GM19467 (cell line): ENCODE data around the gene TIGD3.

Experiments used
- ATAC-seq: cut with Tn5 transposase; IDR thresholded peaks from one replicate; pipeline ENCODE4 v1.9.1; 2021; ENCODE audit warnings: mild to moderate bottlenecking, moderate library complexity; ENCODE audit not compliant: unreplicated experiment

TIGD3 gene, protein sequence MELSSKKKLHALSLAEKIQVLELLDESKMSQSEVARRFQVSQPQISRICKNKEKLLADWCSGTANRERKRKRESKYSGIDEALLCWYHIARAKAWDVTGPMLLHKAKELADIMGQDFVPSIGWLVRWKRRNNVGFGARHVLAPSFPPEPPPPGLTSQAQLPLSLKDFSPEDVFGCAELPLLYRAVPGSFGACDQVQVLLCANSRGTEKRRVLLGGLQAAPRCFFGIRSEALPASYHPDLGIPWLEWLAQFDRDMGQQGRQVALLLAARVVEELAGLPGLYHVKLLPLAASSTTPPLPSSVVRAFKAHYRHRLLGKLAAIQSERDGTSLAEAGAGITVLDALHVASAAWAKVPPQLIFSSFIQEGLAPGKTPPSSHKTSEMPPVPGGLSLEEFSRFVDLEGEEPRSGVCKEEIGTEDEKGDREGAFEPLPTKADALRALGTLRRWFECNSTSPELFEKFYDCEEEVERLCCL

GRCh38 chr11:65354265-65355012 lies at the start of gene TIGD3:
Gene TIGD3, plus strand, starts transcription at chr11:65354751. Its CDS starts 1,058 bp downstream, at chr11:65355809.
- peak; percentile 76 for ATAC-seq

GRCh38 chr11:65305501-65306268 lies 48.9 kb upstream of the TIGD3 start:
- no peak for ATAC-seq

DNA sequence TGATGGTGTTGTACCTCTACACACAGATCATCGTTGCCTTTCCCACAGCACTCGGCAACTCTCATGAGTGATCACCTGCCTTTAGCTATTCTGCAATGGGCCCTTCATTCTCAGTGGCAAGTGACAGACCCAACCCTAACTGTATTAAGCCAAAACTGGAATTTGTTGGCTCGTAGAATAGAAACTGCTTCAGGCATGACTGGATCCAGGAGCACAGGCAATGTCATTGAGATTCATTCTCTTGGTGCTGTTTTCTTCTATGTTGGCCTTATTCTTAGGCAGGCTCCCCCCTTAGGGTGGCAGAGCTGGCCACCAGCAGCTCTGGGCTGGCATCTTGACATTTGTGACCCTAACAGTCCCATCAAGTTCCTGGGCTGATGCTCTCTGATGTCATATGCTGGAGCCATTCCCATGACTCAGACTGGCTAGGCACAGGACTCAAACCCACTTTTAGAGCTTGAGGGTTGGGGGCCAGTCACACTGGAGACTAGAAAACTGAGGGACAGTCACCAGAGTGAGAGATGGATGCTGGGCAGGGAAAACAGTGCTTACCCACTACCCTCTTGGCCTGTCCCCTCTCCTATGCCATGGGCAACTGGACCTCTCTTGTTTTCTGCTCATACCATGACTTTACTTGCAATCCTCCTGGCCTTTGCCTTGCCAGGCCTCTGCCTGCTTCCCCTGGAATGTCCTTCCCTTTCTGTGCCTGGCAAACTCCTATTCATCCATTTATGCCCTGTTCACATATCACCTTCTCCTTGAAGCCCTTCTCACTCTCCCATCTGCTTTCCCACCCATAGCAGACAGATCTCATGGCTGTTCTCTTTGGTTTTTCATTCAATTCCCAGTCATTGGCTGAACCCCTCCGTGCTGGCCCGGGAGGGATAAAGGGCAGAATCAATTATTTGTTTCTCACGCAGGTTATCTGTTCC lies 47.0 kb upstream of the TIGD3 start:
- no peak for ATAC-seq

DNA sequence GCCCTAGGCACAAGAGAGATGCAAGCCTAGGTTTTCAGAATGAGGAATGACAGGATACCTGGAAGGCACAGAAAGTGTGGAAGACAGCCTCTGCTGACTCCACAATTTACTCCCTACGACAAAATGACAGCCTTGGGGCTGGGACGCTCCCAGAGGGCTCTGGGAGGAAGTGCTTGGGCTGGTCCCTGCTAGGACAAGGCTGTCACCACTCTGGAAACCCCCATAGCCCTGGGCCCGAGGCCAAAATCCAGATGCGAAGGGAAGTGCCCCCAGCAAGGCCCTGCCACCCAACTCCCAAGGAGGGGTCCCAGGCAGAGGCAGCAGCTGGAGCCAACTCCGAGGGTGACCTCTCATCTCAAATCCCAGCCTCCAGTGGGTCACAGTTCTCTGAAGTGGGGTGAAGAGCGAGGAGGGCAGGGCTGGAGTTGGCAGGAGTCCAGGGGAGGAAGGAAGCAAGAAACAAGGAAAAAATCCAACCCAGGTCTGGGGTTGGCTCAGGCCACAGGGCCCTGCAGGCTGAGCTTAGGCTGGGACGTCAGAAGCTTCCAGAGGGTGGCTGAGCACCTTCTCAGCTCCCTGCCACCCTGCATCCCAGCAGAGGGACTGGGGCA lies 46.2 kb upstream of the TIGD3 start:
- ATAC-seq = no peak

- ATAC-seq = no peak
Measured at GRCh38 chr11:65309006-65309405, 45.5 kb upstream of the TIGD3 start.

DNA sequence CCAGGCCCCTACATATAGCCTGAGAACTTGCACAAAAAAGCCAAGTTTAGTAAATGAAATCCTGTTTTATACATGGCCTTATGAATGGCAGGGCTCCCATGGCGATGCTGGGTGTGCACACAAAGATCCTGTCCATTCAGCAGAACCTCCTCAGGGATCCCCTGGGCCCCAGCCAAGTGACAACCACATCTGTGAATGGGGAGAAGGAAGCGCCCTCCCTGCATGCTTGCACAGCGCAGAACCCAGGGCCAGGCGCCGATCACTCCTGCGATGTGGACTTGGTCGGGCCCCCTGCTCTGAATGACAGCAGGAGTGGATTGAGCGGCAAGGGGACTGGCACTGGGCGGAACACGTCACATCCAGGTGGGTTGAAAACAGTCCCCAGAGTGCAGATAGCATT lies 44.3 kb upstream of the TIGD3 start:
- no peak for ATAC-seq

- no peak for ATAC-seq
Measured at GRCh38 chr11:65310736-65311135, 43.8 kb upstream of the TIGD3 start.

DNA sequence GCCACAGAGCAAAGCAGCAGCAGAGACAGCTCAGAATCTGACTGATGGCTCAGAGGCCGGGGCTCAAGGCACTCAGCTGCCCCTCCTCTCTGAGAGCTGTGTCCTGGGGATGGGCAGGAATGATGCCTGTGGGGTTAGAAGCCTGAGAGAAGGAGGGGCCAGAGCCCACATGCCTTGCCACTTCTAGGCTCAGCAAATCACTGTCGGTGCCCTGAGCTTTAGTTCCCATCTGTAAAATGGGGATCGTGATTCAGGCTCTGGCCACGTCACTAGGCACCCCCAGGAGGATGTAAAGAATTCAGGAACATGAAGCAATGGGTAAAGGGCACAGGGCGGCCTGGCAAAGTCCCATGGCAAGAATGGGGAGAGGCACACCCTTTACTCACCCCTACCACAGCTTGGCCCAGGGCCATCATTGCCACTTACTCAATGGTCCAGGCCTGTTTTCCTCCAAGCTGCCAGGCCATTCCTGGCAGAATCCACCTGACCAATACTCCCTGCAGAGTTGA lies 43.3 kb upstream of the TIGD3 start:
- ATAC-seq = no peak

DNA sequence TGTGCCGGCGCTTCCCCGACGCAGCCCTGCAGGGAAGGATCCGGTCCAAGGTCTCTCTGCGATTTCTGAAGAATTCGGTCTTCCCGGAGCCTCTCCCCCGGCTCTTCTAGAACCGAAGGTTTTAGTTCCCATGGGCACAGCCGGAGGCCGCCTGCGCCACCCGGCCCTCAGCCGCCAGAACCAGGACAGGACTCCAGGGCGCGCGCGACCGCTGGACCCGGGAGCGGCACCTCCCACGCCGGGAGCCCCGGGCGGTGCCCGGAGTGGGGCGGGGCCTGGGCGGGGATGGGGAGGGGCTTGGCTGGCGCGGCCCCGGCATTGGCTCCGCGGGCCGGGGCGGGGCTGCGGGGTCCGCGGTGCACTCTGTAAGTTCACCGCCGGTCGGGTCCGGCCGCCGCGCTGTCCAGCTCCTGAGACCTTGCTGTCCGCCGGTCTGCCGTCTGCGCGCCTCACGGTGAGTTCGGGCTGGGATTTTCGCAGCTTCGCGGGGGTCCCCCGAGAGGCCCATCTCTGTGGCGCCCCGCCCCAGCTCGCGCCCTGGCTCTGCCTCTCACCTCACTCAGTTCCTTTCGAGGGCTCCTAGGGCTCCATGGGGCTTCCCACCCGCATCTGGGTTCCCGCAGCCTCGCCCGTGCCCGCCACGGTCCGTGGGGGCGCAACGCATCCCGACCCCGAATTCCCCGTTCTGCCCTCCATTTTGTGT lies 39.9 kb upstream of the TIGD3 start, which contains the start of gene CDC42EP2:
CDC42EP2 (plus strand) TSS at position 366 of the 703 bp plus-strand sequence. CDS start 6,033 bp downstream, outside the sequence.
- ATAC-seq = peak; percentile 60

GRCh38 chr11:65315204-65315865 lies 39.2 kb upstream of the TIGD3 start:
- ATAC-seq = no peak

- ATAC-seq = no peak
Measured at GRCh38 chr11:65315866-65316226, 38.7 kb upstream of the TIGD3 start.

DNA sequence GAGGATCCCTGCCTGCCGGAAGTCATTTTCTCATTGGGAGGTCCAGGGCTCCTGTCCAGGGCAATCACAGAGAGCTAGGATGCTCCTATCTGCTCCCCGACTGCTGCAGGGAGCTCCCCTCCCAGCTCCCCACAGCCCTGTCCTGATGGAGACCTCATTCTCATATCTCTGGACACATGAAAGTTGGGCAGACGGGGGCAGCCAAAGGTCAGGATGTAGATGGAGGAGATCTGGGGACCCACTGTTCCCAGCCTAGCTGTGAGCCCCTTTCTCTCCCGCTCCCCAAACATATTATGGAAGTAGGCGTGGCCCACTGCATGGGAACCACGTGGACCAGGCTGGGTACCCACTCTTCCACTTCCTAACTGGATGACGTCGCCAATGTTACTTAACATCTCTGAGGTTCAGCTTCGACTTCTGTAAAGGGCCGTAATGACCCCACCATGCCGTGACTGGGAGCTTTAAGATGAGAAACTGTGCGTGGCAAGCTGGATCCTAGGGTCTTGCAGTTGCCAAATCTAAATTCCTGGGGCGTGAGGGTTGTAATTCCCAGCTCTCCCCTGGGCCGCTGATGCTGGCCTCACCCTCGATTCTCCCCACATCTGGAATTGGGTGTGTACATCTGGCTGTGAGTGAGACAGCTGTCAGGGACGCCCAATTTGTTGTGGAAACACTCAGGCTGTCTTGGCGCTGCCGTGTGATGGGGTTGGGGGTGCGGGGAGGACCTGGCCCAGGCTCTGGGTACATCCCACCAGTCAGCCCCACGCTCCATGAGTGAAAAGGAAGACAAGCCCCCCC lies 38.1 kb upstream of the TIGD3 start:
- no peak for ATAC-seq

DNA sequence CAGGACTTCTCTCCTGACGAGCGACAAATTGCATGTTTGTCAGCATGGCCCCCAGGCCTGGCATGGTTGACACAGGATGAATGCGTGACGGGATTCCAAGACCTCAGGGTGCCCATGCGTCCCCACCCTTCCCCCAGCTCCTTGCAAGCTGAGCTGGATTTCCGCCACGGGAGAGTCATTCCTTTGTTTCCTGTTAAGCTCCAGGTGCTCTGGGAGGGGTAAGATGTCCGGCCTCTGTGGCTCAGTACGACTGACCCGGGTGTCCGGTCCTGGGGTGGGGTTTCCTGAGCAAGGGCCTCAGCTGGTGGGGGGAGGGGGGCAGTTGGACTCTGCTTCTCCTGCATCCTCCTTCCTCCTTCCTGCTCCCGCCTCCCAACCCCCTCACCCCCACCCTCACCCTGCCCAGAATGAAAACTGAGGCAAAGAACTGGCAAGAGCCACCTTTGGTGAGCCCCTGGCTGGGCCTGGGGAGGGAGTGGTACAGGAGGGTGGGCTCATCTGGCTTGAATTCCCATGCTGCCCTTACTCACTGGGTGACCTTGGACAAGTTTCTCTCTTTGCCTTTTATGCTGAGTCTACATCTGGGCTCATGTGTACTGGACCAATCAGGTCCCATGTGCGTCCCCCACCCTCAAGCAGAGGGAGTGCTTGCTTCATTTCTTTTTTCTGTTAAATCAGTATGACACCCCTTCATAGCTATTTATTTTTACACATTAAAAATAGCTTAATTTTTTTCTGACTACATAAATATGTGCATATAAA lies 37.3 kb upstream of the TIGD3 start:
- no peak for ATAC-seq

DNA sequence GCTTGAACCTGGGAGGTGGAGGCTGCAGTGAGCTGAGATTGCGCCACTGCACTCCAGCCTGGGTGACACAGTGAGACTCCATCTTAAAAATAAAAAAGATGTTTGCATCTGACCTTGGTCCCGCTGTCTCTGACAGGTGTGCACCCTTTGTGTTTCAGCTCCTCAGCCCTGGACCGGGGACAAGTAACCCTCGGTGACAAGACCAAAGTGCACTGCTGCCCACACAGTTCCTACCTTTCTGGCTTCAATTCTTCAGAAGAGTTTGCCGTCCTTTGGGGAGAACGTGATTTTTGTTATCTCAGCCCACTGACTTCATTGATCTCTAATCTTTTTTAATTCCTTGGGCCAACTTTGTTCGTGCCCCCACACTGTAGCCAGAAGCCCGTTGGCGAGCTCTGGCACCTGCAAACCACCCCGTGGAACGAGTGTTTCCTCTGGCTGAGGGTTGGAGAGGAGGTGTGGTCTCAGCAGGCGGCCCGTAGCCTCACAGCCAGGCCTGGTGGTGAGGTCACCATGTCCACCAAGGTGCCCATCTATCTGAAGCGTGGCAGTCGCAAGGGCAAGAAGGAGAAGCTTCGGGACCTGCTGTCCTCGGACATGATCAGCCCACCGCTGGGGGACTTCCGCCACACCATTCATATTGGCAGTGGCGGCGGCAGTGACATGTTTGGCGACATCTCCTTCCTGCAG lies 34.0 kb upstream of the TIGD3 start:
- ATAC-seq = no peak

- no peak for ATAC-seq
Measured at GRCh38 chr11:65321076-65321475, 33.5 kb upstream of the TIGD3 start.

DNA sequence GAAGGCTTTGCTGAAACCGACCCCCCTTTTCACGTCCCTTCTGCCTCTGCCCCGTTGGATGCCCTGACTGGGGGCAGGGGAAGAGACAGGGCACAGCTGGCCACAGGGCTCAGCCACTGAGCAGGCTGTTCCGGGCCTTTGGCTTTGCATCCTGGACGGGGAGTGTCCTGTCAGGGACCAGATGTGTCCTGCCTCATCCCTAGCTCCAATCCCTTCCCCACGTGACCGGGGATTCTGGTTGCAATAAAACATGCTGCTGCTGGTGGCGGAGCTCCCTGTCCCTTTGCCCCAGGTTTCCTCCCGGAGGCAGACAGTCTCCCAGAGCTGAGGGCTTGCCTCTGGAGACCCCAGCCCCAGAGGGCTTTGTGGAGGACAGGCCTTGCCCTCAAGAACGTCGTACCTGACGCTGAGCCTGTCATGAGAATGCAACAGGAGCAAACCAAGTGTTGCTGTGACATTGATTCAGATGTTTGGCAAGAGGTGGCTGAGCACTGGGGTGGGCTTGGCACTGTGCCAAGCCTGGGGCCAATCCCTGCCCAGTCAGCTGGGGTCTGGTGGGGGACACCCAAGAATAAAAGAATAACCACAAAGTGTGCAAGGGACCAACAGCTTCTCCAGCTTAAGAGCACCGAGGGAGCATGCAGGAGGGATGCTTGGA lies 32.6 kb upstream of the TIGD3 start:
- no peak for ATAC-seq
